Right ventricle myocardium superior (tissue), 1 donor: ENCODE results near the gene ANKRD35. TPM values are rescaled to one million over a fixed set of nuclear protein-coding genes. Genes with fewer than 3 reads are reported as not detected.

Source experiments
- ATAC-seq: fragments of 200-7000 bp; cut with Tn5 transposase; one replicate; pipeline ENCODE4 v1.9.1; 2020; ENCODE audit warnings: mild to moderate bottlenecking; ENCODE audit not compliant: poor library complexity
- DNase-seq: peaks from one replicate; pipeline ENCODE4 v3.0.0-alpha.2; 2020
- intact Hi-C: fragments of 100-400 bp; cut with DNase I; formaldehyde crosslinking; loops from one replicate; pipeline ENCODE4 v1.11.2; 2022
- total RNA-seq: library from RNA; stranded (reverse); fragmentation: NEBNext Ultra II Directional; extraction: Animal tissue kit (Norgen Biotek cat#: 25700); gene quantifications from one replicate; pipeline ENCODE4 v1.2.1, GENCODE V29; 2021
- donor health status: DM: no; HTN: yes; CAD: no; lungs with severe emphysema.

The ANKRD35 gene
- total RNA-seq, 1 donor from 2014 or later = 1.1 TPM

- no peak for ATAC-seq
- intact Hi-C loops = loop anchor here (5.0 kb wide), 1 partner anchor 50 kb away; the partner anchor contains the start of gene PIAS3
- no peak for DNase-seq
Measured at GRCh38 chr1:145906954-145907753, 21.5 kb upstream of the ANKRD35 start.

- DNase-seq = no peak
- intact Hi-C loops = no loop called here
- ATAC-seq = no peak
Measured at GRCh38 chr1:145901312-145902021, 15.8 kb upstream of the ANKRD35 start.

GRCh38 chr1:145898756-145899155, 13.1 kb upstream of the ANKRD35 start:
- ATAC-seq (no peak), DNase-seq (no peak)
- intact Hi-C loops = no loop called here

- intact Hi-C loops = no loop called here
- DNase-seq (no peak), ATAC-seq (no peak)
Measured at GRCh38 chr1:145897969-145898368, 12.3 kb upstream of the ANKRD35 start.

- no peak for ATAC-seq
Measured at GRCh38 chr1:145895471-145895870, 9.8 kb upstream of the ANKRD35 start.

GRCh38 chr1:145893306-145894055, 7.8 kb upstream of the ANKRD35 start:
- intact Hi-C loops = loop anchor here (2.0 kb wide), 1 partner anchor 119 kb away; no protein-coding TSS in a partner anchor
- ATAC-seq (no peak), DNase-seq (no peak)

More at GRCh38 chr1:145895471-145895870, 9.8 kb upstream of the ANKRD35 start:
- intact Hi-C loops = no loop called here
- DNase-seq = no peak

GRCh38 chr1:145892486-145893087, 6.9 kb upstream of the ANKRD35 start:
- DNase-seq (no peak), ATAC-seq (peak; percentile 3)
- intact Hi-C loops = loop anchor here (2.0 kb wide), 1 partner anchor 120 kb away; no protein-coding TSS in a partner anchor

- peak; percentile 91 for ATAC-seq
- intact Hi-C loops = loop anchor here (2.0 kb wide), 1 partner anchor 121 kb away; no protein-coding TSS in a partner anchor
Measured at GRCh38 chr1:145891587-145892485, 6.2 kb upstream of the ANKRD35 start.

GRCh38 chr1:145891143-145891542, 5.5 kb upstream of the ANKRD35 start:
- intact Hi-C loops = no loop called here
- ATAC-seq = no peak
- DNase-seq = no peak

More at GRCh38 chr1:145891587-145892485, 6.2 kb upstream of the ANKRD35 start:
- peak; percentile 93 for DNase-seq

GRCh38 chr1:145889722-145890121, 4.1 kb upstream of the ANKRD35 start:
- intact Hi-C loops = no loop called here
- DNase-seq (no peak), ATAC-seq (no peak)

- DNase-seq (no peak), ATAC-seq (no peak)
- intact Hi-C loops = no loop called here
Measured at GRCh38 chr1:145887631-145888030, 2.0 kb upstream of the ANKRD35 start.

GRCh38 chr1:145886816-145887215, 1.1 kb upstream of the ANKRD35 start:
- intact Hi-C loops = no loop called here
- DNase-seq (no peak), ATAC-seq (no peak)

- ATAC-seq = peak; percentile 33
- intact Hi-C loops = no loop called here
- no peak for DNase-seq
Measured at GRCh38 chr1:145886390-145886789, 724 bp upstream of the ANKRD35 start.

- intact Hi-C loops = no loop called here
- ATAC-seq (no peak), DNase-seq (no peak)
Measured at GRCh38 chr1:145884675-145885074, 991 bp downstream of the ANKRD35 start.

GRCh38 chr1:145879775-145880174, 5.9 kb downstream of the ANKRD35 start:
- intact Hi-C loops = no loop called here
- DNase-seq = no peak
- no peak for ATAC-seq

- DNase-seq (no peak), ATAC-seq (no peak)
- intact Hi-C loops = no loop called here
Measured at GRCh38 chr1:145878724-145879123, 6.9 kb downstream of the ANKRD35 start.

GRCh38 chr1:145877923-145878486, 7.7 kb downstream of the ANKRD35 start:
- ATAC-seq (no peak), DNase-seq (no peak)
- intact Hi-C loops = no loop called here
